Nephron progenitor cell (in vitro differentiated cells): Measurements from ENCODE around the gene MYO9A.
"Not testable (repeated sequence)": the region's sequence is repeated elsewhere in the genome, so short reads cannot be mapped to it uniquely, and the experiment has no call there.

Experiments used
- DNase-seq: peaks from one replicate; pipeline ENCODE4 v3.0.0; 2021
- H3K27ac Mint-ChIP-seq: 2 replicates; pipeline ENCODE4 v1.8.0; 2021; ENCODE audit warnings: mild to moderate bottlenecking, moderate library complexity, mixed read lengths
- H3K27me3 Mint-ChIP-seq: 2 replicates; pipeline ENCODE4 v1.8.0; 2021; ENCODE audit warnings: mild to moderate bottlenecking, low read depth, mixed read lengths; ENCODE audit not compliant: poor library complexity
- H3K36me3 Mint-ChIP-seq: 2 replicates; pipeline ENCODE4 v1.8.0; 2021; ENCODE audit warnings: low read depth, mixed read lengths
- H3K4me1 Mint-ChIP-seq: 2 replicates; pipeline ENCODE4 v1.8.0; 2021; ENCODE audit warnings: mixed read lengths
- H3K4me3 Mint-ChIP-seq: 2 replicates; pipeline ENCODE4 v1.8.0; 2021; ENCODE audit warnings: mild to moderate bottlenecking, moderate library complexity, mixed read lengths
- H3K9me3 Mint-ChIP-seq: 2 replicates; pipeline ENCODE4 v1.8.0; 2021; ENCODE audit warnings: mild to moderate bottlenecking, moderate library complexity, mixed read lengths
- CTCF ChIP-seq: fragments of 200-600 bp; sonication (generic); IDR thresholded peaks from 2 replicates; pipeline ENCODE4 v1.5.0; 2021; ENCODE audit warnings: antibody characterized with exemption

MYO9A gene

GRCh38 chr15:72021604-72022003, 96.3 kb downstream of the MYO9A start:
- no peaks in the 10 kb centered on the region for H3K4me1 Mint-ChIP-seq
- peaks cover 48% of the 10 kb centered on the region for H3K36me3 Mint-ChIP-seq
- H3K9me3 Mint-ChIP-seq, result peaks cover 22% of the 10 kb centered on the region
- DNase-seq, result no peak
- no peak overlapping the region for H3K27ac Mint-ChIP-seq
- TF ChIP-seq CTCF, result no peak
- H3K27me3 Mint-ChIP-seq, result no peaks in the 10 kb centered on the region
- H3K4me3 Mint-ChIP-seq, result no peak overlapping the region

GRCh38 chr15:72020799-72021198, 97.2 kb downstream of the MYO9A start:
- H3K36me3 Mint-ChIP-seq, result peaks cover 48% of the 10 kb centered on the region
- no peak overlapping the region for H3K27ac Mint-ChIP-seq
- no peak for DNase-seq
- no peaks in the 10 kb centered on the region for H3K27me3 Mint-ChIP-seq
- no peaks in the 10 kb centered on the region for H3K4me1 Mint-ChIP-seq
- H3K9me3 Mint-ChIP-seq, result peaks cover 22% of the 10 kb centered on the region
- no peak for TF ChIP-seq CTCF
- no peak overlapping the region for H3K4me3 Mint-ChIP-seq

- not testable (repeated sequence) for H3K4me1 Mint-ChIP-seq
Measured at GRCh38 chr15:72014555-72014954, 103.4 kb downstream of the MYO9A start.

GRCh38 chr15:72013703-72014102, 104.2 kb downstream of the MYO9A start:
- DNase-seq, result no peak
- H3K4me3 Mint-ChIP-seq, result no peak overlapping the region
- H3K27me3 Mint-ChIP-seq, result no peaks in the 10 kb centered on the region
- TF ChIP-seq CTCF, result no peak
- H3K4me1 Mint-ChIP-seq, result peaks cover 7% of the 10 kb centered on the region
- no peaks in the 10 kb centered on the region for H3K9me3 Mint-ChIP-seq
- H3K36me3 Mint-ChIP-seq, result no peaks in the 10 kb centered on the region
- H3K27ac Mint-ChIP-seq, result peak overlapping the region; percentile 59

More at GRCh38 chr15:72014555-72014954, 103.4 kb downstream of the MYO9A start:
- not testable (repeated sequence) for H3K36me3 Mint-ChIP-seq, H3K27ac Mint-ChIP-seq, DNase-seq, H3K9me3 Mint-ChIP-seq, H3K4me3 Mint-ChIP-seq, H3K27me3 Mint-ChIP-seq

- Mint-ChIP-seq H3K9me3 (no peaks in the 10 kb centered on the region), H3K36me3 (no peaks in the 10 kb centered on the region), H3K4me1 (peaks cover 12% of the 10 kb centered on the region), H3K27ac (no peak overlapping the region), H3K27me3 (no peaks in the 10 kb centered on the region), H3K4me3 (no peak overlapping the region)
- no peak for DNase-seq
- no peak for TF ChIP-seq CTCF
Measured at GRCh38 chr15:72011302-72011942, 106.5 kb downstream of the MYO9A start.

- peak; percentile 46 for DNase-seq
- Mint-ChIP-seq H3K4me1 (peaks cover 12% of the 10 kb centered on the region), H3K27me3 (no peaks in the 10 kb centered on the region), H3K9me3 (no peaks in the 10 kb centered on the region), H3K4me3 (no peak overlapping the region), H3K36me3 (peaks cover 4% of the 10 kb centered on the region), H3K27ac (no peak overlapping the region)
- TF ChIP-seq CTCF, result no peak
Measured at GRCh38 chr15:72009222-72009621, 108.7 kb downstream of the MYO9A start.
